Naive thymus-derived CD4-positive, alpha-beta T cell (primary cell): ENCODE results near the gene DHCR7. TPM values are rescaled to one million over a fixed set of nuclear protein-coding genes. Genes with fewer than 3 reads are reported as not detected.

ENCODE experiments used
- ATAC-seq: fragments of 150-1000 bp; cut with Tn5 transposase; 2 replicates; pipeline ENCODE4 v1.10.0; 2021; ENCODE audit warnings: mild to moderate bottlenecking, moderate library complexity
- CTCF ChIA-PET: fragments of 350-600 bp; sonication (Branson Sonifier 250); formaldehyde crosslinking; loops from one replicate; lab custom pipeline; 2021; ENCODE audit warnings: antibody characterized with exemption; lab: Charles Lee
- POLR2A ChIA-PET: fragments of 350-600 bp; sonication (Branson Sonifier 250); formaldehyde crosslinking; loops from one replicate; lab custom pipeline; 2021; ENCODE audit warnings: antibody characterized with exemption, inconsistent platforms; lab: Charles Lee
- DNase-seq, 9 donors: peaks; one replicate each; pipeline versions ENCODE4 v3.0.0 to v3.0.0-alpha.2; 2020 to 2022; ENCODE audit warnings: mixed read lengths in 1 of 9
- H3K27ac ChIP-seq: one replicate; pipeline ENCODE4 v1.7.0; 2013; ENCODE audit warnings: mild to moderate bottlenecking, low read depth, low read length, moderate library complexity
- H3K27me3 ChIP-seq, 2 donors: one replicate each; pipeline ENCODE4 v1.7.0; 2013; ENCODE audit warnings: low read length in 2 of 2, mild to moderate bottlenecking in 2 of 2, moderate library complexity in 2 of 2; ENCODE audit not compliant: control insufficient read depth in 2 of 2, insufficient read depth in 2 of 2
- H3K36me3 ChIP-seq, 3 experiments: 1 replicate in 2 of 3; 2 replicates in 1 of 3; pipeline ENCODE4 v1.7.0; 2013; ENCODE audit warnings: low read length in 3 of 3, mild to moderate bottlenecking in 3 of 3, moderate library complexity in 1 of 3; ENCODE audit not compliant: insufficient read depth in 3 of 3, control insufficient read depth in 2 of 3
- H3K4me1 ChIP-seq, 2 donors: one replicate each; pipeline ENCODE4 v1.7.0; 2013; ENCODE audit warnings: low read length in 2 of 2, mild to moderate bottlenecking in 2 of 2, moderate library complexity in 1 of 2; ENCODE audit not compliant: control insufficient read depth in 2 of 2, insufficient read depth in 2 of 2
- H3K4me3 ChIP-seq: 2 replicates; pipeline ENCODE4 v1.7.0; 2013; ENCODE audit warnings: mild to moderate bottlenecking, low read length
- H3K9me3 ChIP-seq, 3 experiments: 1 replicate in 2 of 3; 2 replicates in 1 of 3; pipeline ENCODE4 v1.7.0; 2013; ENCODE audit warnings: low read length in 3 of 3; ENCODE audit not compliant: control insufficient read depth in 2 of 3
- H3K27ac Mint-ChIP-seq, 9 donors: one replicate each; pipeline ENCODE4 v1.8.0; 2020 to 2022; ENCODE audit warnings: mixed read lengths in 9 of 9, mild to moderate bottlenecking in 8 of 9, moderate library complexity in 5 of 9, inconsistent platforms in 2 of 9
- H3K27me3 Mint-ChIP-seq, 5 donors: one replicate each; pipeline ENCODE4 v1.8.0; 2021 to 2022; ENCODE audit warnings: mixed read lengths in 5 of 5, mild to moderate bottlenecking in 1 of 5
- H3K36me3 Mint-ChIP-seq, 5 donors: one replicate each; pipeline ENCODE4 v1.8.0; 2020 to 2022; ENCODE audit warnings: mixed read lengths in 5 of 5, mild to moderate bottlenecking in 3 of 5, inconsistent platforms in 1 of 5
- H3K4me1 Mint-ChIP-seq, 7 donors: one replicate each; pipeline ENCODE4 v1.8.0; 2020 to 2022; ENCODE audit warnings: mixed read lengths in 7 of 7, mild to moderate bottlenecking in 3 of 7, inconsistent platforms in 1 of 7
- H3K4me3 Mint-ChIP-seq, 10 donors: one replicate each; pipeline ENCODE4 v1.8.0; 2020 to 2022; ENCODE audit warnings: mild to moderate bottlenecking in 10 of 10, mixed read lengths in 10 of 10, moderate library complexity in 6 of 10, inconsistent platforms in 2 of 10
- H3K9me3 Mint-ChIP-seq, 11 donors: one replicate each; pipeline ENCODE4 v1.8.0; 2020 to 2022; ENCODE audit warnings: mixed read lengths in 11 of 11, mild to moderate bottlenecking in 4 of 11, inconsistent platforms in 1 of 11, moderate library complexity in 1 of 11
- intact Hi-C, 2 donors: fragments of 100-400 bp; cut with micrococcal nuclease; formaldehyde crosslinking; loops; one replicate each; pipeline ENCODE4 v1.15.1; 2023
- polyA plus RNA-seq, 2 donors: library from polyadenylated mRNA; unstranded; fragments of 300-500 nt; fragmentation: Illumina TruSeq; gene quantifications; one replicate each; pipeline ENCODE4 v1.2.3, GENCODE V29; 2021
- total RNA-seq, 6 experiments: library from RNA in 5 of 6; stranded (reverse) in 5 of 6; gene quantifications; 1 replicate in 5 of 6; 2 replicates in 1 of 6; pipeline ENCODE4 v1.2.3 and lab custom pipeline; 2021 to 2026

DHCR7 gene
- total RNA-seq (10 to 100 TPM; 14.7 to 46.1 (median 19.6) TPM), polyA plus RNA-seq (10 to 100 TPM; 22.2 to 25.6 TPM), total RNA-seq (lab: John Stamatoyannopoulos, UW) (11.4 reads per million, percentile 38 among the genes with 10 or more reads in this experiment)

DNA sequence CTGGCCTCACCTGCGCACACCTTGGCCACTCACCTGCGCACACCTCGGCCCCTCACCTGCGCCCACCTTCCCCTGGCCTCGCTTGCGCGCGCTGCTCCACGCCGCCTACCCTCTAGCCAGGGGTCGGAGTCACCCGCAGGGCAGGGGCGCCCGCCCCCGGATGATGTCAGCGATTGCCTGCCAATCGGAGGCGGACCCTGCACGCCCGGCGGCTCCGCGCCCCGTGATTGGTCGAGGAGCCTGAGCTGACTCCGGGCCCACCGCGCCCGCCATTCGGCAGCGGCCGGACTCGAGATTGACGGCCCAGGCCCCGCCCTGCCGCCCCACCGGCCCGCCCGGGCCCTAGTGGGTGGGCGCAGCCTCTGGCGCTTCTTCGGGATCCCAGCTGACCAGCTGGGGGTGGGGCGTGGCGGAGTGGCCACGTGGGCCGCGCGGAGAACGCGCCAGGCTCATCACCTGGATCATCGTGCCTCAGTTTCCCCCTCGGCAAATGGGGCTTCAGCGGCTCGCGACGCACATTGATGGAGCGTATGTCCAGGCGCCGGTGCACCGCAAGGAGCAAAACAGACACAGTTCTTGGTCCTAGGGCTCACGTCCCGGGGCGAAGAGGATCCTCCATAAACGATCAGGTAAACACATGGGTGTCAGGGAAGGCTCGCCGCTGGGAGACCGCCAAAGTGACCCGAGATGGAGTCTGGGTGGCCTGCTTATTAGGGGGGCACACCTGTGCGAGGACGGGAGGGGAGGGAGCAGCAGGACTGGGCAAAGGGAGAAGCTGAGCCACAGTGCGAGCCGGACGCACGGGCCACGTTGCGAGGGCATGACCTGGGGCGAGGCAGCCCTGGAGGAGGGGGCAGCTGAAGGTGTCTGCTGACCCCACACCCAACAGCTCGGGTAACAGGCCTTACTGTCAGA lies at the start of gene DHCR7:
Gene DHCR7 (minus strand): TSS at position 137 of the 915 bp plus-strand sequence. CDS start 3,441 bp downstream, outside the sequence.
- Histone ChIP-seq H3K9me3 (no peaks in the 10 kb centered on the region), H3K4me3 (peak within 1 kb of the TSS; percentile 86), H3K36me3 (peaks cover 0 to 26% (median 0%) of the 10 kb centered on the region in 3 experiments), H3K27me3 (no peaks in the 10 kb centered on the region), H3K4me1 (peaks cover 27 to 37% of the 10 kb centered on the region in 2 donors), H3K27ac (peak within 1 kb of the TSS; percentile 92)
- DNase-seq, result peak; percentile 81 to 96 (median 88)
- peak; percentile 85 for ATAC-seq
- H3K36me3 Mint-ChIP-seq, result peaks cover 0 to 24% (median 23%) of the 10 kb centered on the region in 5 donors
- peak within 1 kb of the TSS; percentile 89 to 98 (median 94) for H3K4me3 Mint-ChIP-seq
- H3K9me3 Mint-ChIP-seq, result peaks cover 0 to 8% (median 4%) of the 10 kb centered on the region in 11 donors
- ChIA-PET CTCF (no interaction called here), POLR2A (no interaction called here)
- H3K4me1 Mint-ChIP-seq, result peaks cover 27 to 58% (median 49%) of the 10 kb centered on the region in 7 donors
- intact Hi-C loops, result loop anchor here (2.0 to 5.0 kb wide), 2 partner anchors 1178 to 1771 kb away; partner anchors contain the start of genes LTO1 (in 1 of the 2) and PPFIA1 (in 1 of the 2)
- peak within 1 kb of the TSS; percentile 88 to 99 (median 95) for H3K27ac Mint-ChIP-seq
- no peaks in the 10 kb centered on the region for H3K27me3 Mint-ChIP-seq

DNA sequence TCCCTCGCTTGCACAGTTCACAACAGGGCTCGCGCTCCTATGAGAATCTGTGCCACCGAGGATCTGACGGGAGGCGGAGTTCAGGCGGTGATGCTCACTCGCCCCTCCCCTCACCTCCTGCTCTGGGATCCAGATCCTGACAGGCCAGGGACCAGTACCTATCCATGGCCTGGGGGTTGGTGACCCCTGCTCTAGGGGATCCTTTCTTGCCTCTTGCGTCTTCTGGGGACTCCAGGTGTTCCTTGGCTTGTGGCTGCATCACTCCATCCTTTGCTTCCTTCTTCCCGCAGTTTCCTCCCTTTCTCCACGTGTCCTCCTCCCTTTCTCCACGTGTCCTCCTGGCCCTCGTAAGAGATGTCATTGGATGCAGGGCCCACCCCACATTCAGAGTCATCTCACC lies 48.2 kb upstream of the DHCR7 start:
- Mint-ChIP-seq H3K4me1 (peaks cover 0 to 5% (median 0%) of the 10 kb centered on the region in 7 donors), H3K4me3 (no peak overlapping the region)
- H3K27me3 ChIP-seq, result no peaks in the 10 kb centered on the region

GRCh38 chr11:71495286-71496230 lies 47.4 kb upstream of the DHCR7 start:
- Histone ChIP-seq H3K4me3 (no peak overlapping the region), H3K27ac (no peak overlapping the region), H3K27me3 (no peaks in the 10 kb centered on the region), H3K36me3 (peaks cover 7 to 93% (median 21%) of the 10 kb centered on the region in 3 experiments), H3K9me3 (no peaks in the 10 kb centered on the region), H3K4me1 (no peaks in the 10 kb centered on the region)
- intact Hi-C loops, result no loop called here
- peak overlapping the region in 1 of 9 donors; percentile 31 for H3K27ac Mint-ChIP-seq
- H3K9me3 Mint-ChIP-seq, result no peaks in the 10 kb centered on the region
- ChIA-PET POLR2A (no interaction called here), CTCF (no interaction called here)
- ATAC-seq, result no peak
- H3K27me3 Mint-ChIP-seq, result no peaks in the 10 kb centered on the region
- peak in 1 of 9 donors; percentile 17 for DNase-seq
- peaks cover 33 to 87% (median 69%) of the 10 kb centered on the region in 5 donors for H3K36me3 Mint-ChIP-seq
- H3K4me3 Mint-ChIP-seq, result no peak overlapping the region
- H3K4me1 Mint-ChIP-seq, result peaks cover 0 to 5% (median 0%) of the 10 kb centered on the region in 7 donors

More for the DNA sequence above, 48.2 kb upstream of the DHCR7 start:
- Mint-ChIP-seq H3K9me3 (no peaks in the 10 kb centered on the region), H3K27me3 (no peaks in the 10 kb centered on the region), H3K27ac (no peak overlapping the region), H3K36me3 (peaks cover 35 to 89% (median 68%) of the 10 kb centered on the region in 5 donors)
- DNase-seq (no peak), ATAC-seq (no peak)
- H3K9me3 ChIP-seq, result no peaks in the 10 kb centered on the region
- no peak overlapping the region for H3K27ac ChIP-seq
- ChIA-PET POLR2A (no interaction called here), CTCF (no interaction called here)
- intact Hi-C loops, result no loop called here
- no peaks in the 10 kb centered on the region for H3K4me1 ChIP-seq
- peaks cover 7 to 93% (median 21%) of the 10 kb centered on the region in 3 experiments for H3K36me3 ChIP-seq
- no peak overlapping the region for H3K4me3 ChIP-seq

DNA sequence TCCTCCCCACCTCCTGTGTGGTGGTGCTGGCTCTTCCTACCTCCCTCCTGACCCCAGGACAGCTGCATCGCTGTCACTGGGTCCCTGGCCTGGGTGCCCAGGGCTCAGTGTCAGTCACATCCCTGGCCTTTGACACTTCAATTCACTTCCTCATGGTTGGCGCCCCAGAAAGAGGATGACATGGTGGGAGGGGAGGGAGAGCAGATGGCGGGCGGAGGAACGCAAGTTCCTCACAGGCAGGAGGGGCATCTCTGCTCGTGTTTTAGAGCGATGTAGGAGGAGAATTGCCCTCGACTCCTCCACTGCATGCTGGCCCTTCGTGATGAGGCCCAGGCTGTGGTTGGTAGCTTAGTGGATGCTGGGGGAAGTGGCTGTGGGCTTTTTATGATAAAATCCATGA lies 43.7 kb upstream of the DHCR7 start:
- ChIA-PET CTCF (interaction anchor here (0.6 kb wide), 1 partner anchor 977 kb away, joined by 3 read pairs; no protein-coding TSS in a partner anchor), POLR2A (no interaction called here)
- Mint-ChIP-seq H3K9me3 (no peaks in the 10 kb centered on the region), H3K27ac (peak overlapping the region in 1 of 9 donors; percentile 10), H3K4me3 (no peak overlapping the region), H3K27me3 (no peaks in the 10 kb centered on the region), H3K4me1 (peaks cover 0 to 25% (median 0%) of the 10 kb centered on the region in 7 donors), H3K36me3 (peaks cover 28 to 87% (median 52%) of the 10 kb centered on the region in 5 donors)
- Histone ChIP-seq H3K36me3 (peaks cover 0 to 85% (median 12%) of the 10 kb centered on the region in 3 experiments), H3K4me3 (no peak overlapping the region), H3K4me1 (no peaks in the 10 kb centered on the region), H3K27me3 (no peaks in the 10 kb centered on the region), H3K27ac (no peak overlapping the region), H3K9me3 (no peaks in the 10 kb centered on the region)
- DNase-seq, result no peak
- no peak for ATAC-seq
- intact Hi-C loops, result no loop called here

DNA sequence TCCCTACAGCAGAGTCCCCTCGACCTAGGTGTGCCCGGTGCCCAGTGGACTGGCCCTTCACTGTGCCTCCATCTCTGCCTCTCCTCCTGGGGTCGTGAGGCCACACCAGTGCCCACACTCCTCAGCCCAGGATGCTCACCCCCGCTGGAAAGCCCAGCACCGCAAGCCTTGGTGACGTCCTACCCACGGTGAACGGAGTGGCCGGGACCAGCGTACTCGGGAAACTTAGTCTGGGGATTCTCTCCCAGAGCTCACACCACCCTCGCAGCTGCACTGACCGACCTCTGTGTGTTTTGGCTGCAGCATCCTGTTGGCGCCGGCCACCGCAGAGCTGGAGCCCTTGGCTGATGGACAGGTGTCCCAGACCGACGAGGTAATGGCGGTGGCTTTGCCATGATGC lies 43.3 kb upstream of the DHCR7 start:
- DNase-seq (no peak), ATAC-seq (no peak)
- ChIA-PET CTCF (no interaction called here), POLR2A (no interaction called here)
- Mint-ChIP-seq H3K36me3 (peaks cover 25 to 85% (median 50%) of the 10 kb centered on the region in 5 donors), H3K27me3 (no peaks in the 10 kb centered on the region), H3K4me3 (no peak overlapping the region), H3K4me1 (peaks cover 0 to 25% (median 0%) of the 10 kb centered on the region in 7 donors), H3K9me3 (no peaks in the 10 kb centered on the region), H3K27ac (no peak overlapping the region)
- Histone ChIP-seq H3K36me3 (peaks cover 0 to 82% (median 12%) of the 10 kb centered on the region in 3 experiments), H3K27ac (no peak overlapping the region), H3K4me1 (no peaks in the 10 kb centered on the region), H3K9me3 (no peaks in the 10 kb centered on the region), H3K27me3 (no peaks in the 10 kb centered on the region), H3K4me3 (no peak overlapping the region)
- intact Hi-C loops, result no loop called here
